ENCODE data around the gene KMT2C.

The KMT2C gene

DNA sequence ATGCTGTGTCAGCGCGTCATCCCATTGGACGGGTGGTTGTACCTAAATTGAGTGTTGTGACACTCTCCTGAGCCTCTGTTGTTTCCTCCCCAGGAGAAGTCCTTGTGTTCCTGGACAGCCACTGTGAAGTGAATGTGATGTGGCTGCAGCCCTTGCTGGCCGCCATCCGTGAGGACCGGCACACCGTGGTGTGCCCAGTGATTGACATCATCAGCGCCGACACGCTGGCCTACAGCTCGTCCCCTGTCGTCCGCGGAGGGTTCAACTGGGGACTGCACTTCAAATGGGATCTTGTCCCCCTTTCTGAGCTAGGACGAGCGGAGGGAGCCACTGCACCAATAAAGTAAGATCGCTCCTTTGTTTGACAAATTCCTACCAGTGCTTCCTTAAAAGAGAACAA is 327.9 kb downstream of the KMT2C start:
- ATAC-seq, result no peak
- TF ChIP-seq BACH2 (CRISPR knock-in tag; IDR thresholded peaks at IDR 0.05; ENCODE audit: borderline replicate concordance), result no peak

DNA sequence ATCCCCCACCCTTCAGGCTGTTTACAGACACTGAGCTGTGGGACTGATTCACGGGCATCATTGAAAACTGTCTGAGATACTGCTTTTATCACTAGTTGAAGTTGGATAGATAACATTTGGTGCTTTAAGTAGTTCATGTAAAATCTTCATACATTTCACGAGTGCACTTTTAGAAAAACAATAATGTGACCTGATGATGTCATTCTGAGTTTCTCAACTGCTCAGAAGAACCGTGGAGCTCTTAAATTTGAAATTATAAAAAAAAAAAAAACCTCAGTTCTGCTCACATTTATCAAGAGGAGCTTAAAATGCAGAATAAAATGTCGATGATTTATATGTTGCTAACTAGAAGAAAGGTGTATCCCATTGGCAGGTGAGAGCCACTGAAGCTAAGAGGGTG is 328.8 kb downstream of the KMT2C start:
- ATAC-seq, result no peak

DNA sequence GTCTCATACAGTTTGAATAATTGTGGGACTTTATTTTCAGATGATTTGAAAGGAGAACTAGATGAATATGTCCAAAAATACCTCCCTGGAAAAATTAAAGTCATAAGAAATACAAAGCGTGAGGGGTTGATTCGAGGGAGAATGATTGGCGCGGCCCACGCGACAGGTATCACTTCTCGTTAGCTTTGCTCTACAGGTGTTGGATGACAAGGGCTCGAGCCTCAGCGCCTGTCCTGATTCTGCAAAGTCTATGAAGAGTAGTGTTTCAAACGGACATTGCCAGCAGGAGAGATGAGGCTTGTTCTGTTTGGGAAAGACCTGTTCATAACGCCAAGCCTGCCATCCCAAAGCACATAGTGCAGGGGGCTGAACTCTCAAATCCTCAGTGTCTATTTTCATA is 330.6 kb downstream of the KMT2C start:
- TF ChIP-seq RARB (CRISPR knock-in tag; IDR thresholded peaks at IDR 0.05) (no peak), TOX (CRISPR knock-in tag; IDR thresholded peaks at IDR 0.05; ENCODE audit: borderline replicate concordance) (no peak)
- no peak for ATAC-seq

More for the DNA sequence above, 328.8 kb downstream of the KMT2C start:
- TF ChIP-seq GLIS3 (CRISPR knock-in tag; IDR thresholded peaks at IDR 0.05) (no peak), BACH2 (CRISPR knock-in tag; IDR thresholded peaks at IDR 0.05; ENCODE audit: borderline replicate concordance) (no peak), ZNF8 (CRISPR knock-in tag; IDR thresholded peaks at IDR 0.05) (no peak), ISL1 (CRISPR knock-in tag; IDR thresholded peaks at IDR 0.05) (no peak)
- TF ChIP-seq, protein P1, sequence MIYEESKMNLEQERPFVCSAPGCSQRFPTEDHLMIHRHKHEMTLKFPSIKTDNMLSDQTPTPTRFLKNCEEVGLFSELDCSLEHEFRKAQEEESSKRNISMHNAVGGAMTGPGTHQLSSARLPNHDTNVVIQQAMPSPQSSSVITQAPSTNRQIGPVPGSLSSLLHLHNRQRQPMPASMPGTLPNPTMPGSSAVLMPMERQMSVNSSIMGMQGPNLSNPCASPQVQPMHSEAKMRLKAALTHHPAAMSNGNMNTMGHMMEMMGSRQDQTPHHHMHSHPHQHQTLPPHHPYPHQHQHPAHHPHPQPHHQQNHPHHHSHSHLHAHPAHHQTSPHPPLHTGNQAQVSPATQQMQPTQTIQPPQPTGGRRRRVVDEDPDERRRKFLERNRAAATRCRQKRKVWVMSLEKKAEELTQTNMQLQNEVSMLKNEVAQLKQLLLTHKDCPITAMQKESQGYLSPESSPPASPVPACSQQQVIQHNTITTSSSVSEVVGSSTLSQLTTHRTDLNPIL (CRISPR knock-in tag; IDR thresholded peaks at IDR 0.05; ENCODE audit: low read depth), result no peak
- TF ChIP-seq, protein P2, sequence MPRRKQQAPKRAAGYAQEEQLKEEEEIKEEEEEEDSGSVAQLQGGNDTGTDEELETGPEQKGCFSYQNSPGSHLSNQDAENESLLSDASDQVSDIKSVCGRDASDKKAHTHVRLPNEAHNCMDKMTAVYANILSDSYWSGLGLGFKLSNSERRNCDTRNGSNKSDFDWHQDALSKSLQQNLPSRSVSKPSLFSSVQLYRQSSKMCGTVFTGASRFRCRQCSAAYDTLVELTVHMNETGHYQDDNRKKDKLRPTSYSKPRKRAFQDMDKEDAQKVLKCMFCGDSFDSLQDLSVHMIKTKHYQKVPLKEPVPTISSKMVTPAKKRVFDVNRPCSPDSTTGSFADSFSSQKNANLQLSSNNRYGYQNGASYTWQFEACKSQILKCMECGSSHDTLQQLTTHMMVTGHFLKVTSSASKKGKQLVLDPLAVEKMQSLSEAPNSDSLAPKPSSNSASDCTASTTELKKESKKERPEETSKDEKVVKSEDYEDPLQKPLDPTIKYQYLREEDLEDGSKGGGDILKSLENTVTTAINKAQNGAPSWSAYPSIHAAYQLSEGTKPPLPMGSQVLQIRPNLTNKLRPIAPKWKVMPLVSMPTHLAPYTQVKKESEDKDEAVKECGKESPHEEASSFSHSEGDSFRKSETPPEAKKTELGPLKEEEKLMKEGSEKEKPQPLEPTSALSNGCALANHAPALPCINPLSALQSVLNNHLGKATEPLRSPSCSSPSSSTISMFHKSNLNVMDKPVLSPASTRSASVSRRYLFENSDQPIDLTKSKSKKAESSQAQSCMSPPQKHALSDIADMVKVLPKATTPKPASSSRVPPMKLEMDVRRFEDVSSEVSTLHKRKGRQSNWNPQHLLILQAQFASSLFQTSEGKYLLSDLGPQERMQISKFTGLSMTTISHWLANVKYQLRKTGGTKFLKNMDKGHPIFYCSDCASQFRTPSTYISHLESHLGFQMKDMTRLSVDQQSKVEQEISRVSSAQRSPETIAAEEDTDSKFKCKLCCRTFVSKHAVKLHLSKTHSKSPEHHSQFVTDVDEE (CRISPR knock-in tag; IDR thresholded peaks at IDR 0.05), result no peak

DNA sequence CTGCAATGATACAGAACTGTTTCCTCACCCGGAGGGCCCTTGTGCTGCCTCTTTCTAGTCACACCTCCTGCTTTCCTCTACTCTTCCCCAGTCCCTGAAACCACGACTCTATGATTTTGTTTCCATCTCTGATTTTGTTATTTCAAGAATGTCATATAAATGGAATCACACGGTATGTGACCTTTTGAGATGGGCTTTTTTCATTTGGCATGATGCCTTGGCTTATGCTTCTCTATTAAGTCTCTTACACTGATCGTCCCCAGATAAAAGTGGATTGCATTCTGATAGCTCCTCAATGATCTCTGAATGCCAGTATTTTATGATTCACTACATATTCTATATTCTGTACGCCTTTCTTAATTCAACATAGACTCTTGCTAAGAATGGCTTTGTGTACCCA is 332.1 kb downstream of the KMT2C start:
- TF ChIP-seq, protein P1 (CRISPR knock-in tag; IDR thresholded peaks at IDR 0.05; ENCODE audit: low read depth), result no peak
- TF ChIP-seq CSDC2 (CRISPR knock-in tag; IDR thresholded peaks at IDR 0.05) (no peak), GLIS3 (CRISPR knock-in tag; IDR thresholded peaks at IDR 0.05) (no peak), ZNF565 (CRISPR knock-in tag; conservative IDR thresholded peaks at IDR 0.05; ENCODE audit: low read depth) (no peak)
- TF ChIP-seq, protein P2 (CRISPR knock-in tag; IDR thresholded peaks at IDR 0.05), result no peak
- ATAC-seq, result peak; percentile 12

DNA sequence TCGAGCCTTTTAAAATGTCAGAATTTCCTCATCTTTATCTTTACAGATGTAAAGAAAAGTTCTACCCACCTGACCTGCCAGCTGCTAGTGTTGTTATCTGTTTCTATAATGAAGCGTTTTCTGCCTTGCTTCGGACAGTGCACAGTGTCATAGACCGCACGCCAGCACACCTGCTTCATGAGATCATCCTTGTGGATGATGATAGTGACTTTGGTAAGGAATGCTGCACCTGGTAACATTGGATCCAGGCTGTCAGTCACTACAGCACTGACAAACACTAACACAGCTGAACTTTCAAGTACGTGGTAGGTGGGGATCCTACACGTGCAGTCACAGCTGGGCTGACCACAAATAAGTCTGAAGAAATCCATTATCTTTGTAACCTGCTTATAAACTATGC is 332.7 kb downstream of the KMT2C start:
- no peak for ATAC-seq
- TF ChIP-seq SNAI2 (CRISPR knock-in tag; IDR thresholded peaks at IDR 0.05) (no peak), ISL1 (CRISPR knock-in tag; IDR thresholded peaks at IDR 0.05) (no peak), ZNF8 (CRISPR knock-in tag; IDR thresholded peaks at IDR 0.05) (no peak), ZC3H10 (CRISPR knock-in tag; IDR thresholded peaks at IDR 0.05) (no peak)

DNA sequence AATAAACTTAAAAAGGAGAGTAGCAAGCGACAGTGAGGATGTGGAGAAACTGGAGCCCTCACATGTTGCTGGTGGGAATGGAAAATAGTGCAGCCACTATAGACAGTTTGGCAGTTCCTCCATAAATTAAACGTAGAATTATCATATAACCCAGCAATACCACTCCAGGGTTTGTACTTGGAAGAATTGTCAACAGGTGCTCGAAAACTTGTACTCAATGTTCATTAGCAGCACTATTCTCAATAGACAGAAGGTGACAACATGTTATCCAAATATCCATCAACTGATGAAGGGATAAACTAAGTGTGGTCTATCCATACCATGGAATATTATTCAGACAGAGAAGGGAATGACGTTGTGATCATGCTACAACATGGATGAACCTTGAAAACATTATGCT is 338.5 kb downstream of the KMT2C start:
- ATAC-seq, result no peak
- TF ChIP-seq, protein P3, sequence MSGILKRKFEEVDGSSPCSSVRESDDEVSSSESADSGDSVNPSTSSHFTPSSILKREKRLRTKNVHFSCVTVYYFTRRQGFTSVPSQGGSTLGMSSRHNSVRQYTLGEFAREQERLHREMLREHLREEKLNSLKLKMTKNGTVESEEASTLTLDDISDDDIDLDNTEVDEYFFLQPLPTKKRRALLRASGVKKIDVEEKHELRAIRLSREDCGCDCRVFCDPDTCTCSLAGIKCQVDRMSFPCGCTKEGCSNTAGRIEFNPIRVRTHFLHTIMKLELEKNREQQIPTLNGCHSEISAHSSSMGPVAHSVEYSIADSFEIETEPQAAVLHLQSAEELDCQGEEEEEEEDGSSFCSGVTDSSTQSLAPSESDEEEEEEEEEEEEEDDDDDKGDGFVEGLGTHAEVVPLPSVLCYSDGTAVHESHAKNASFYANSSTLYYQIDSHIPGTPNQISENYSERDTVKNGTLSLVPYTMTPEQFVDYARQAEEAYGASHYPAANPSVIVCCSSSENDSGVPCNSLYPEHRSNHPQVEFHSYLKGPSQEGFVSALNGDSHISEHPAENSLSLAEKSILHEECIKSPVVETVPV (CRISPR knock-in tag; IDR thresholded peaks at IDR 0.05), result no peak
- TF ChIP-seq SNAI2 (CRISPR knock-in tag; IDR thresholded peaks at IDR 0.05) (no peak), TOX (CRISPR knock-in tag; IDR thresholded peaks at IDR 0.05; ENCODE audit: borderline replicate concordance) (no peak), ARNTL (CRISPR knock-in tag; IDR thresholded peaks at IDR 0.05; ENCODE audit: borderline replicate concordance, low read depth) (no peak), BACH2 (CRISPR knock-in tag; IDR thresholded peaks at IDR 0.05; ENCODE audit: borderline replicate concordance) (no peak), ZFP30 (CRISPR knock-in tag; IDR thresholded peaks at IDR 0.05) (no peak), ZNF8 (CRISPR knock-in tag; IDR thresholded peaks at IDR 0.05) (no peak), TCF4 (CRISPR knock-in tag; IDR thresholded peaks at IDR 0.05; ENCODE audit: borderline replicate concordance) (no peak), CSDC2 (CRISPR knock-in tag; IDR thresholded peaks at IDR 0.05) (no peak), GLIS3 (CRISPR knock-in tag; IDR thresholded peaks at IDR 0.05) (no peak), ZNF70 (CRISPR knock-in tag; IDR thresholded peaks at IDR 0.05) (no peak)
- TF ChIP-seq, protein P4, sequence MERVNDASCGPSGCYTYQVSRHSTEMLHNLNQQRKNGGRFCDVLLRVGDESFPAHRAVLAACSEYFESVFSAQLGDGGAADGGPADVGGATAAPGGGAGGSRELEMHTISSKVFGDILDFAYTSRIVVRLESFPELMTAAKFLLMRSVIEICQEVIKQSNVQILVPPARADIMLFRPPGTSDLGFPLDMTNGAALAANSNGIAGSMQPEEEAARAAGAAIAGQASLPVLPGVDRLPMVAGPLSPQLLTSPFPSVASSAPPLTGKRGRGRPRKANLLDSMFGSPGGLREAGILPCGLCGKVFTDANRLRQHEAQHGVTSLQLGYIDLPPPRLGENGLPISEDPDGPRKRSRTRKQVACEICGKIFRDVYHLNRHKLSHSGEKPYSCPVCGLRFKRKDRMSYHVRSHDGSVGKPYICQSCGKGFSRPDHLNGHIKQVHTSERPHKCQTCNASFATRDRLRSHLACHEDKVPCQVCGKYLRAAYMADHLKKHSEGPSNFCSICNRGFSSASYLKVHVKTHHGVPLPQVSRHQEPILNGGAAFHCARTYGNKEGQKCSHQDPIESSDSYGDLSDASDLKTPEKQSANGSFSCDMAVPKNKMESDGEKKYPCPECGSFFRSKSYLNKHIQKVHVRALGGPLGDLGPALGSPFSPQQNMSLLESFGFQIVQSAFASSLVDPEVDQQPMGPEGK (CRISPR knock-in tag; IDR thresholded peaks at IDR 0.05; ENCODE audit: borderline replicate concordance), result no peak
